Activated CD8-positive, alpha-beta memory T cell treated with anti-CD3 and anti-CD28 coated beads, Interleukin-2, amount 50 U/mL, for 1 hour (primary cell): Measurements from ENCODE around the gene B4GALT6.

Experiments used
- DNase-seq: peaks from one replicate; pipeline ENCODE4 v3.0.0-alpha.2; 2020; ENCODE audit errors: extremely low read depth

Gene B4GALT6

DNA sequence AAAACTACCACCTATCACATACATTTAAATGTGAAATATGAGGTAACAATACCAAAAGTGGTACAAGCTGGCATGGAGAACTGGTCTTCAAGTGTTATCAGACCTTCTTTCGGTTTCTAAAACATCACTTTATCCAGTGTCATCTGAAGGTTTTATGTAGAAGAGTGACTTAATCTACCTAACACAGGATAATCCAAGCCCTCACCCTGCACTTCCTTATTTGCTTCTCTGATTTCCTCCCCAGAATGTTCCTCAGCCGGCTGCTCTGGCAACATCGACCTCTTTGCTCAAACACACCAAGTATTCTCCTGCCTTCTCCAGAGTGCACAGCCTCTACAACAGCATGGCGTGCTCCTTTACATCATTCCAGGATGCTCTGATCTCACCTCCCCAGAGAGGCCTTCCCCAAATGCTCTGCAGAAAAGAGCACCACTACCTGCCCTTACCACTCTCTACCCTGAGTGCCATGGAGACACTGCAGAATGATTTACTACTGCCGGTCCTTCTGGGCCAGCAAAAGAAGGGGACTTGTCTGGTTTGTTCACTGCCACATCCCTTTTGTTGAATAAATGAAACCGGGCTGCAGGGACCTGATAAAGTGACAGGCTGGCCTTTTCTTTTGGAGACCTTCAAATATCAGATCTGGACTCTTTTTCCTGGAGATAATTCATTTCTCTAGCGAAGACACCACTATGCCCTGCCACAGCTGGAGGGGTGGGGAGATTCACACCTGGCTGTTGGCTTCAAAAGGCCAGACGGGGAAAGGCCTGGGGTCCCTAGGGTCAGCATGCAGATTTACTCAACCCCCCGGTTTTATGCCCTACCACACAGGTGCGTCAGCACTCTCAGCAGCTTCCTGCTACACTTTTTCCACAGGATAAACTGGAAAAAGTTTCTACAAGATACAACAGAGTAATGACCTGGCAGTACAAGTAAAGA lies 50.7 kb downstream of the B4GALT6 start:
- DNase-seq = no peak

- DNase-seq = no peak
Measured at GRCh38 chr18:31632356-31632755, 52.0 kb downstream of the B4GALT6 start.

DNA sequence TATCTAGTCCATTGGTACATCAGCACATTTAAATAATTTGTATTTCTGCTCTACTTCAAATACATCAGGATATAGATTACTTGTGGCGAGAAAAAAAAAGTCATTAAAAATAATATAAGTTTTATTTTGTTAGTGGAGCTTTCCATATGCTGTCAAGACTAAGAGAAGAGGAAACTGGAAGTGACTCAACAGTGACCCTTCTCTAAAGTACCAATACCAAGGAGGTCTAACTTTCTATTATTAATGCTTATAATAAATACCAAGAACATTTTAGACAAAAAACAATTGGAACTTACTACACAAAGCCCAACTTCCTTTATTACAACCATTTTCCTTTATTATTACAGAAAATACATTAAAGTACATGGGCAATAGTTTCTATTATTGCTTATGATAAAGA lies 52.9 kb downstream of the B4GALT6 start:
- no peak for DNase-seq

DNA sequence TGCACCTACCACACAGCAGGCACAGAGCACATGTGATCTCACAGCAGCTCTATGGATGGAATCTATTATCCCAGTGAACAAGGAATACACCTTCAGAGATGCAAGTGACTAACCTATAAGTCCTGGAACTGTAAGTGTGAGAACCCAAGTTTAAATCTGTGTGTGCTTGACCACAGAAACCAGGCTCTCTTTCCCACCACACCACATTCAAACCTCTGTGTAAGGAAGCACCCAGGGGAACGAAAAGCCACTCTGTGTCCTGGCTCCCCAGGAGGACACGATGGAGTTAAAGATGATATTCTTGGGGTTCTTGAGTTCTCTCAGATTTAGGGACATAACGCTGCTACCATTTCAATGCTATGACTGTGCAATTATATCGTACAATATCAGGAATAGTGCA lies 53.8 kb downstream of the B4GALT6 start:
- no peak for DNase-seq

DNA sequence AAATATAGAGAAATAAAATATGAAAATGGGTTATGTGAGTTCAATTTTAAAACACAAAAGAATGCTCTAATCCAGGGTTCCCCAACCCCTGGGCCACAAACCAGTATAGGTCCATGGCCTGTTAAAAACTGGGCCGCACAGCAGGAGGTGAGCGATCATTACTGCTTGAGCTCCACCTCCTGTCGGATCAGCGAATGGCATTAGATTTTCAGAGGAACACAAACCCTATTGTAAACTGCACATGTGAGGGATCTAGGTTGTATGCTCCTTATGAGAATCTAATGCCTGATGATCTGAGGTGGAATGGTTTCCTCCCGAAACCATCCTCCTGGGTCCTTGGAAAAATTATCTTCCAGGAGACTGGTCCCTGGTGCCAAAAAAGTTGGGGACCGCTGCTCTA lies 58.0 kb downstream of the B4GALT6 start:
- DNase-seq = no peak

GRCh38 chr18:31624892-31625640 lies 59.3 kb downstream of the B4GALT6 start:
- DNase-seq = no peak

DNA sequence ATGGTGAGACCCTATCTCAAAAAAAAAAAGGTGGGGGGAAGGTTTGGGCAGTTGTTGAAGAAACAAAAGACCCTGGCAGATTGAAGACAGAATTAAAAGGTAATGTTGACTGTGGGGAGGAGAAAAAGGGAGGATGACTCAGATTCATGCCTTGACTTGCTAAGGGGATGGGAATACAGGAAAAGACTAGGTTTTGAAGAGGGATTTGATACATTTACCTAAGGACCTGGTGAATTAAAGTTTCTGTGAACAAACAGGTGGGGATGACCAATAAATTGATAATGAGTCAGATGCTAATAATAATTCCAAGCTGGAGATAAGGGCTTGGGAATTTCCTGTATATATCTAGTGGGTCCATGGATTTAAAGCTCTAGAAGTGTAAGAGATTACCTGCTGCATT lies 65.1 kb downstream of the B4GALT6 start:
- no peak for DNase-seq

- no peak for DNase-seq
Measured at GRCh38 chr18:31618801-31619200, 65.6 kb downstream of the B4GALT6 start.

DNA sequence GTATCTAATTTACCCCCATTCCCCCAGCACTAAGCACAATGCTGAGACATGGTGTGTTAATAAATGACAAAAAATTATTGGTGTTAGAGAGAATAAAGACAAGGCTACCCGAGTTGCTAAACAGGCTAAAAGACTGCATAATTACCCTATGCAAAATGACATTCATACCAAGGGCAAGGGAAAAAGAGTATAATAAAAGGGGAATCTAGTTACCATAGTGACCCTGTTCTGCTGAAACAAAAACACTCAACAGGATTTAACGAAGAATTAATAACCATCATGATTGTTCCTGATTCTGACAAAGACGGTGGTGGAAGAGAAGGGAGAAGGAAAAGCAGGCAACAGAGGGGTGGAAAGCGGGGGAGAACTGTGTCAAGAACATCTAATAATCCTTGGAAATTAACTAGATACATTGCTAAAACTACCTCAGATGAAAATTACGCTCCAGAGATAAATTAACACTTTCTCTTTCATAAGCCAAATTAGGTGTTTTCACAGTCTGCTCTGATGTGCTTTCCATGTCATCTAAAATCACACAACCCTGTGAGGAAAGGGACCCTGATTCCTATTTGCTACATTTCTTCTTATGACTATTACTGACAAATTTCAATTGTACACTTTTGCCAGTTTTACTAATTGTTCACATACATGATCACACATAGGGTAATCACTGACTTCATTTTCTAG lies 67.2 kb downstream of the B4GALT6 start:
- no peak for DNase-seq

- DNase-seq = no peak
Measured at GRCh38 chr18:31616586-31616985, 67.8 kb downstream of the B4GALT6 start.

- DNase-seq = no peak
Measured at GRCh38 chr18:31614044-31614443, 70.3 kb downstream of the B4GALT6 start.

DNA sequence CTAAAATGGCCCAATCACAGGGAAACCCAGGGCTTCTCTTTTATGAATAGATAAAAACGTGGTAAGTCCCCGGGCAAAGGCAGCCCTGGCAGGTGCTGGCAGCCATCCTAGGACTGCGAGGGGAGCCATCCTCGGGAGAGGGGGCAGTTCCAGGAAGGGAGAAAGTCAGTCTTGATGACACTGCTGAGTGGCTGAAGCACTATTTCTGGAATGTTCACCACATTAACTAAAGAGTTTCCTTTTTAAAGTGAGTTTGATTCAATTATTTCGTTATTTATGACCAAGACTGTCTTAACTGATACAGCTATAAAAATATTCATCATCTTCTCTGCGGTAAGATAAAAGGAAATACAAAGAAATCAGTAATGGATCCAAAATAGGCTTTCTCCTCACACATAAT lies 72.3 kb downstream of the B4GALT6 start:
- no peak for DNase-seq

- no peak for DNase-seq
Measured at GRCh38 chr18:31611511-31611910, 72.9 kb downstream of the B4GALT6 start.

DNA sequence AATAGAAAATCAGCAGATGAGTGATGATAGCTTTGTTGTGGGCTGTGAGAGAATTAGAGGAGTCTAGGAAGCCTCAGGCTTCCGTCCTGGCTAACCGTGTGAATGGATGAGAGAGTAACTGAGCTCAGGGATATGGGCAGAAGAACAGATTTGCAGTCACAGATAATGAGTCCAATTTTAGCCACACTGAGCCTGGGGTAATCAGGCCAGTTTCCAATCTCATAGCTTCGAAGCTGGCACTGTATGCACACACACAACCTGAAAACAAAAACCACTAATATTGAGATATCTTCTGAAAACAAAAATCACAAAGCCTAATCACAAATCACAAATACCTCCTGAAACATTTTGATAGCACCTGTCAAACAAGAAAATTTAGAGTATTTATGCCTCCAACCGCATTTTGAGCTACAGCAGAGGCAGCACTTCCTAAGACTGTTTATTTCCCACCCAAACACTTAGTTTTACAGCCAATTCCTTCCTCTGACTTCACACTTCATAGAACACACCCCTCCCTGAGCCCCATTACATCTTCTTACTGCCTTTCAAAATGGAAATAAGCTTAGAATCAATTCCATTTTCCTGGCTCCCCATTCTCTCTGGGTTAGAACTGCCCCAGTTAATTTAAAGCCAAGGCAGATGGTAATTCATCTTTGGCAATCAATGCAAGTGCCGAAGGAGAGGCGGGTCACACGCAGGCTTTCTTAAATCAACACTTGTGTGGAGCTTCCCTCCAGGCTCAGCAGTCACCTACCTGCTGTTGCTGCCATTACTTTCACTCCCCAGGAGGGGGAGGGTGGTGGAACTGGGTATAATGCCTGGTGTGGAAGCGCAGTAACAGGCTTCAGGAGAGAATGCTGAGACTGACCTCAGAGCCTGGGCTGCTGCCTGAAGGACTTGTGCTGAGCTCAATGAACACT lies 73.8 kb downstream of the B4GALT6 start:
- no peak for DNase-seq

DNA sequence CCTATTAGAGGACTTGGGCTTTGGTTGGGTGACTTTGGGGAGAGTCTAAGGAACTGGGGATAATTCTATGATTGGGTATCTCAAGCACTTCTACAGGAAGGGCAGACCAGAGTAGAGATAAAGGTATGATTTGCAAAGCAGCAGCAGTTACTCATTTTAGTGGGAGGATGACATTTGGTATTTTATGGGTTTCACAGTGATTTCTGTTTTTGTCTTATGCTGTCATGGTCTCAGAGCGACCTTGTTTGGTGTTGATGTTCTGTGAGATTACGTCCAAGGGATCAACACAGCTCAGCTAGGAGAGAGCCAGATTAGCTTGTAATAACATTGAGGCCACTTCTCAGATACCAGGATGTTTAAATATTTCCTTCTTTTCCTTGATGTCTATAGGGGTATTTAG lies 74.5 kb downstream of the B4GALT6 start:
- DNase-seq = no peak

GRCh38 chr18:31607384-31607783 lies 77.0 kb downstream of the B4GALT6 start:
- DNase-seq = no peak

GRCh38 chr18:31606265-31606664 lies 78.1 kb downstream of the B4GALT6 start:
- no peak for DNase-seq

GRCh38 chr18:31603315-31603714 lies 81.1 kb downstream of the B4GALT6 start:
- no peak for DNase-seq

DNA sequence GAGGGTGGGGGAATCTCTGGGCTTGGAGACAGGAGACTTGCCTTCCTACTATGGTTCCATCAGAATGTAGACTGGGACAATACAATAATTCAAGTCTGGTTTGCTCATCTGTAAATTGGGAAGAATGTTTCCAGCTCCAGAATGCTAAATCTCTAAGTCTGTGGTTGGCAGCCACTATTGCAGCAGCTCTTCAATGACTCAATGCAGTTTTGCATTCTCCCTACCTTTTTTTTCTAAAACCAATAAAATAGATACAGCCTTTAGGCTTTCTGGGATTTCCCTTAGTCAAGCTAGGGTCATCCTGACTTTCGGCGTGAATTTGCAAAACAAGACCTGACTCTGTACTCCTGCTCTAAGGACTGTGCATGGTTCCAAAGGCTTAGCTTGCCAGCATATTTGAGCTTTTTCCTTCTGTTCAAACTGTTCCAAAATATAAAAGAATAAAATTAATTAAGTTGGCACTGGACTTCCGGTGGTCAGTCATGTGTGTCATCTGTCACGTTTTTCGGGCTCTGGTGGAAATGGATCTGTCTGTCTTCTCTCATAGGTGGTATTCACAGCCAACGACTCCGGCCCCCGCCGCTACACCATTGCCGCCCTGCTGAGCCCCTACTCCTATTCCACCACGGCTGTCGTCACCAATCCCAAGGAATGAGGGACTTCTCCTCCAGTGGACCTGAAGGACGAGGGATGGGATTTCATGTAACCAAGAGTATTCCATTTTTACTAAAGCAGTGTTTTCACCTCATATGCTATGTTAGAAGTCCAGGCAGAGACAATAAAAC lies 86.2 kb downstream of the B4GALT6 start:
- DNase-seq = no peak

GRCh38 chr18:31596081-31596872 lies 88.1 kb downstream of the B4GALT6 start:
- DNase-seq = no peak
